ENCODE measurements around the gene PFN4. TPM values are rescaled to one million over a fixed set of nuclear protein-coding genes. Genes with fewer than 3 reads are reported as not detected.
A peak's percentile ranks its signal among the peaks of the same experiment; 100 is the strongest.

The PFN4 gene
- polyA plus RNA-seq, 2 of the 4 experiments (the other 2 are of a cell fraction), result 1.6 to 2.3 TPM

- TF ChIP-seq REST (IDR thresholded peaks at IDR 0.05), result no peak
- TF ChIP-seq BHLHE40 (IDR thresholded peaks at IDR 0.05; ENCODE audit: low read depth, low read length), result no peak
- no peak for TF ChIP-seq ESRRA (IDR thresholded peaks at IDR 0.05; ENCODE audit: borderline replicate concordance, low read length)
- TF ChIP-seq CHD4 (IDR thresholded peaks at IDR 0.05; ENCODE audit: borderline replicate concordance), result no peak
- TF ChIP-seq SREBF2 (IDR thresholded peaks at IDR 0.05), result no peak
- peak; percentile 39 for TF ChIP-seq SMC3 (IDR thresholded peaks at IDR 0.05)
- TF ChIP-seq EHMT2 (IDR thresholded peaks at IDR 0.05; ENCODE audit: low read depth), result no peak
- TF ChIP-seq POLR2A (IDR thresholded peaks at IDR 0.05; ENCODE audit: low read length), result peak; percentile 88
- peak; percentile 85 for TF ChIP-seq MAFK (IDR thresholded peaks at IDR 0.05; ENCODE audit: partially characterized antibody)
- TF ChIP-seq FOSB (CRISPR knock-in tag; IDR thresholded peaks at IDR 0.05), result no peak
- peak; percentile 94 for TF ChIP-seq BCL3 (IDR thresholded peaks at IDR 0.05)
- peak; percentile 86 to 97 for TF ChIP-seq JUN (IDR thresholded peaks at IDR 0.05)
- TF ChIP-seq, protein P1, sequence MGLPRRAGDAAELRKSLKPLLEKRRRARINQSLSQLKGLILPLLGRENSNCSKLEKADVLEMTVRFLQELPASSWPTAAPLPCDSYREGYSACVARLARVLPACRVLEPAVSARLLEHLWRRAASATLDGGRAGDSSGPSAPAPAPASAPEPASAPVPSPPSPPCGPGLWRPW (IDR thresholded peaks at IDR 0.05), result no peak
- TF ChIP-seq, protein P2, sequence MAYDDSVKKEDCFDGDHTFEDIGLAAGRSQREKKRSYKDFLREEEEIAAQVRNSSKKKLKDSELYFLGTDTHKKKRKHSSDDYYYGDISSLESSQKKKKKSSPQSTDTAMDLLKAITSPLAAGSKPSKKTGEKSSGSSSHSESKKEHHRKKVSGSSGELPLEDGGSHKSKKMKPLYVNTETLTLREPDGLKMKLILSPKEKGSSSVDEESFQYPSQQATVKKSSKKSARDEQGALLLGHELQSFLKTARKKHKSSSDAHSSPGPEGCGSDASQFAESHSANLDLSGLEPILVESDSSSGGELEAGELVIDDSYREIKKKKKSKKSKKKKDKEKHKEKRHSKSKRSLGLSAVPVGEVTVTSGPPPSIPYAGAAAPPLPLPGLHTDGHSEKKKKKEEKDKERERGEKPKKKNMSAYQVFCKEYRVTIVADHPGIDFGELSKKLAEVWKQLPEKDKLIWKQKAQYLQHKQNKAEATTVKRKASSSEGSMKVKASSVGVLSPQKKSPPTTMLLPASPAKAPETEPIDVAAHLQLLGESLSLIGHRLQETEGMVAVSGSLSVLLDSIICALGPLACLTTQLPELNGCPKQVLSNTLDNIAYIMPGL (CRISPR knock-in tag; IDR thresholded peaks at IDR 0.05; ENCODE audit: borderline replicate concordance), result no peak
- TF ChIP-seq E2F6 (IDR thresholded peaks at IDR 0.05; ENCODE audit: borderline replicate concordance, low read depth), result peak; percentile 59; the same call in 1 of the 2 replicates
- no peak for TF ChIP-seq TP53 (CRISPR knock-in tag; IDR thresholded peaks at IDR 0.05)
- TF ChIP-seq ZSCAN20 (CRISPR knock-in tag; IDR thresholded peaks at IDR 0.05), result no peak
- peak; percentile 90 for TF ChIP-seq MAZ (IDR thresholded peaks at IDR 0.05; ENCODE audit: borderline replicate concordance, low read depth, low read length)
- no peak; the same call in 1 of the 2 replicates for TF ChIP-seq TFCP2L1 (CRISPR knock-in tag; IDR thresholded peaks at IDR 0.05)
- no peak for TF ChIP-seq KDM1A (IDR thresholded peaks at IDR 0.05; ENCODE audit: low read depth)
- no peak for TF ChIP-seq NPAS2 (CRISPR knock-in tag; IDR thresholded peaks at IDR 0.05; ENCODE audit: borderline replicate concordance)
- peak; percentile 55 for TF ChIP-seq CHD2 (IDR thresholded peaks at IDR 0.05; ENCODE audit: low read length, partially characterized antibody)
- 0 out of 2 replicates have a peak, but pooled peaks have one; percentile 50 for TF ChIP-seq RFX5 (IDR thresholded peaks at IDR 0.05)
- no peak for TF ChIP-seq HOXB5 (CRISPR knock-in tag; IDR thresholded peaks at IDR 0.05)
- TF ChIP-seq USF2 (IDR thresholded peaks at IDR 0.05), result no peak
- TF ChIP-seq CBX2 (IDR thresholded peaks at IDR 0.05; ENCODE audit: borderline replicate concordance, low read depth), result no peak
- TF ChIP-seq ZC3H11A (IDR thresholded peaks at IDR 0.05), result no peak
- TF ChIP-seq GATA3 (IDR thresholded peaks at IDR 0.05; ENCODE audit: borderline replicate concordance), result peak; percentile 77
- TF ChIP-seq ZNF302 (CRISPR knock-in tag; IDR thresholded peaks at IDR 0.05), result no peak
- TF ChIP-seq RAD21 (conservative IDR thresholded peaks at IDR 0.05 in 1 of 2, IDR thresholded peaks at IDR 0.05 in 1 of 2), result peak; percentile 28 to 31; a peak in 3 of 5 replicates
- no peak for TF ChIP-seq HOXA7 (CRISPR knock-in tag; IDR thresholded peaks at IDR 0.05)
- no peak for TF ChIP-seq EHF (CRISPR knock-in tag; IDR thresholded peaks at IDR 0.05)
- no peak for TF ChIP-seq JUNB (IDR thresholded peaks at IDR 0.05)
- no peak for TF ChIP-seq RARB (CRISPR knock-in tag; IDR thresholded peaks at IDR 0.05)
Observed at GRCh38 chr2:24075915-24076848, 47.0 kb downstream of the PFN4 start, which contains the start of gene SF3B6 (continued).
